Liver (tissue), 9 donors: ENCODE measurements around the gene CCDC51. TPM values are rescaled to one million over a fixed set of nuclear protein-coding genes. Genes with fewer than 3 reads are reported as not detected.

ENCODE experiments used
- DNase-seq: peaks from one replicate; pipeline ENCODE4 v3.0.0-alpha.2; 2017; ENCODE audit warnings: low spot score
- H3K27ac ChIP-seq, 2 donors: one replicate each; pipeline ENCODE4 v1.7.0; 2013; ENCODE audit warnings: inconsistent platforms in 2 of 2, low read length in 2 of 2, control low read depth in 1 of 2, low read depth in 1 of 2, mild to moderate bottlenecking in 1 of 2
- H3K27me3 ChIP-seq, 4 donors: one replicate each; pipeline versions ENCODE4 v1.6.1 to v1.7.0; 2013; ENCODE audit warnings: low read length in 3 of 4, inconsistent platforms in 1 of 4, mild to moderate bottlenecking in 1 of 4, moderate library complexity in 1 of 4; ENCODE audit not compliant: control insufficient read depth in 4 of 4, insufficient read depth in 4 of 4
- H3K36me3 ChIP-seq, 4 donors: one replicate each; pipeline versions ENCODE4 v1.6.1 to v1.7.0; 2013; ENCODE audit warnings: low read length in 3 of 4, mild to moderate bottlenecking in 3 of 4, low read depth in 1 of 4, moderate library complexity in 1 of 4; ENCODE audit not compliant: control insufficient read depth in 4 of 4, insufficient read depth in 3 of 4
- H3K4me1 ChIP-seq, 4 donors: one replicate each; pipeline versions ENCODE4 v1.6.1 to v1.7.0; 2013; ENCODE audit warnings: low read length in 3 of 4, mild to moderate bottlenecking in 3 of 4, moderate library complexity in 1 of 4; ENCODE audit not compliant: control insufficient read depth in 4 of 4, insufficient read depth in 4 of 4
- H3K4me3 ChIP-seq, 3 donors: one replicate each; pipeline versions ENCODE4 v1.6.1 to v1.7.0; 2013; ENCODE audit warnings: low read length in 3 of 3, control low read depth in 1 of 3, low read depth in 1 of 3, mild to moderate bottlenecking in 1 of 3
- H3K9ac ChIP-seq, 2 donors: one replicate each; pipeline ENCODE4 v1.7.0; 2013; ENCODE audit warnings: low read length in 2 of 2, mild to moderate bottlenecking in 2 of 2, moderate library complexity in 2 of 2, control low read depth in 1 of 2, low read depth in 1 of 2
- H3K9me3 ChIP-seq, 4 donors: one replicate each; pipeline versions ENCODE4 v1.6.1 to v1.7.0; 2013; ENCODE audit warnings: low read length in 3 of 4; ENCODE audit not compliant: control insufficient read depth in 4 of 4
- FOXA1 ChIP-seq: IDR thresholded peaks from 2 replicates; pipeline ENCODE4 v1.6.1; 2016; ENCODE audit warnings: antibody characterized with exemption
- GABPA ChIP-seq, 2 donors: IDR thresholded peaks in 1 of 2; conservative IDR thresholded peaks in 1 of 2; 2 replicates each; pipeline ENCODE4 v1.6.1; 2016; ENCODE audit warnings: antibody characterized with exemption in 2 of 2, mild to moderate bottlenecking in 1 of 2, moderate library complexity in 1 of 2
- HNF4A ChIP-seq, 2 donors: conservative IDR thresholded peaks; 2 replicates each; pipeline ENCODE4 v1.6.1; 2016; ENCODE audit warnings: antibody characterized with exemption in 2 of 2, mild to moderate bottlenecking in 2 of 2
- HNF4G ChIP-seq: IDR thresholded peaks from 2 replicates; pipeline ENCODE4 v1.6.1; 2016; ENCODE audit warnings: antibody characterized with exemption
- JUND ChIP-seq, 2 donors: IDR thresholded peaks; 2 replicates each; pipeline ENCODE4 v1.6.1; 2016; ENCODE audit warnings: antibody characterized with exemption in 2 of 2
- NR2F2 ChIP-seq: IDR thresholded peaks from 2 replicates; pipeline ENCODE4 v1.6.1; 2016; ENCODE audit warnings: antibody characterized with exemption
- RXRA ChIP-seq, 2 donors: IDR thresholded peaks; 2 replicates each; pipeline ENCODE4 v1.6.1; 2017 to 2018; ENCODE audit warnings: antibody characterized with exemption in 2 of 2, mild to moderate bottlenecking in 1 of 2
- SP1 ChIP-seq: IDR thresholded peaks from 2 replicates; pipeline ENCODE4 v1.6.1; 2018; ENCODE audit warnings: antibody characterized with exemption, mild to moderate bottlenecking
- TAF1 ChIP-seq: conservative IDR thresholded peaks from 2 replicates; pipeline ENCODE4 v1.6.1; 2016; ENCODE audit warnings: antibody characterized with exemption, mild to moderate bottlenecking
- YY1 ChIP-seq: IDR thresholded peaks from 2 replicates; pipeline ENCODE4 v1.6.1; 2016; ENCODE audit warnings: antibody characterized with exemption, mild to moderate bottlenecking
- WGBS: extraction: QIAGEN DNeasy Blood & Tissue Kit; methylation state at CpG from one replicate; pipeline ENCODE4 v1.1.7; 2013; 5-methylcytosine and 5-hydroxymethylcytosine counted together
- polyA plus RNA-seq, 2 donors: library from polyadenylated mRNA; stranded (reverse) in 1 of 2; unstranded in 1 of 2; fragments of 200-250 nt in 1 of 2; fragments of >200 nt in 1 of 2; fragmentation: Nextera tagmentation in 1 of 2; extraction: Ambion mirVana in 1 of 2; gene quantifications; one replicate each; pipeline versions ENCODE4 v1.2.1 to v1.2.3, GENCODE V29; 2013 to 2015
- total RNA-seq, 2 donors: library from RNA; depleted of rRNA; stranded (reverse); fragments of >200 nt; gene quantifications; one replicate each; pipeline ENCODE4 v1.2.3, GENCODE V29; 2014
- TF ChIP-seq, protein P1 (sequence below): IDR thresholded peaks from 2 replicates; pipeline ENCODE4 v1.6.1; 2016; ENCODE audit warnings: antibody characterized with exemption
- TF ChIP-seq, protein P2 (sequence below): fragments of 150-350 bp; IDR thresholded peaks from 2 replicates; pipeline ENCODE4 v1.5.1; 2017; ENCODE audit warnings: improper control_type of control experiment, low read depth, low read length; ENCODE audit not compliant: missing input control
- TF ChIP-seq, protein P3 (sequence below): IDR thresholded peaks from 2 replicates; pipeline ENCODE4 v1.6.1; 2016; ENCODE audit warnings: antibody characterized with exemption
- TF ChIP-seq, protein P4 (sequence below): IDR thresholded peaks from 2 replicates; pipeline ENCODE4 v1.6.1; 2016; ENCODE audit warnings: antibody characterized with exemption, mild to moderate bottlenecking
- TF ChIP-seq, protein P5 (sequence below): IDR thresholded peaks from 2 replicates; pipeline ENCODE4 v1.6.1; 2016; ENCODE audit warnings: antibody characterized with exemption
- donor health status: healthy.
- donor health status: healthy.
- donor health status: healthy.
- donor health status: healthy.
- donor health status: healthy.

The CCDC51 gene
- total and polyA plus RNA-seq, 4 donors, result 7.9 to 13.7 (median 11.0) TPM

DNA sequence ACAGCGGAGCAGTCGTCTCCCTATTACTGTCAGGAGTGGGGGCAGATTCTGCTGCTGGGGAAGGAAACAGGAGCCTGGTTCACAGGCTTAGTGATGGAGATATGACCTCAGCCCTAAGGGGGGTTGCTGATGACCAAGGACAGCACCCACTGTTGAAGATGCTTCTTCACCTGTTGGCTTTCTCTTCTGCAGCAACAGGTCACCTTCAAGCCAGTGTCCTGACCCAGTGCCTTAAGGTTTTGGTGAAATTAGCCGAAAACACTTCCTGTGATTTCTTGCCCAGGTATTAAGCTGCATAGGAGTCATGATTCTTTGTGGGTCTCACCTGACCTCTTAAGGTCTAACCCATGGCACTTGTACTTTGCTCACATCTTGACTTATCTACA lies 20.6 kb upstream of the CCDC51 start:
- peaks cover 9 to 38% (median 33%) of the 10 kb centered on the region in 4 donors for H3K36me3 ChIP-seq
- H3K27me3 ChIP-seq, result no peaks in the 10 kb centered on the region
- no peak overlapping the region for H3K9ac ChIP-seq
- no peak for DNase-seq
- no peaks in the 10 kb centered on the region for H3K9me3 ChIP-seq
- H3K4me3 ChIP-seq, result no peak overlapping the region
- H3K4me1 ChIP-seq, result peaks cover 0 to 6% (median 1%) of the 10 kb centered on the region in 4 donors
- no peak overlapping the region for H3K27ac ChIP-seq
- no peak for TF ChIP-seq SP1
- TF ChIP-seq, protein P1, sequence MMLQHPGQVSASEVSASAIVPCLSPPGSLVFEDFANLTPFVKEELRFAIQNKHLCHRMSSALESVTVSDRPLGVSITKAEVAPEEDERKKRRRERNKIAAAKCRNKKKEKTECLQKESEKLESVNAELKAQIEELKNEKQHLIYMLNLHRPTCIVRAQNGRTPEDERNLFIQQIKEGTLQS, result no peak
- no peak for TF ChIP-seq RXRA (IDR thresholded peaks at IDR 0.05)
- TF ChIP-seq, protein P2, sequence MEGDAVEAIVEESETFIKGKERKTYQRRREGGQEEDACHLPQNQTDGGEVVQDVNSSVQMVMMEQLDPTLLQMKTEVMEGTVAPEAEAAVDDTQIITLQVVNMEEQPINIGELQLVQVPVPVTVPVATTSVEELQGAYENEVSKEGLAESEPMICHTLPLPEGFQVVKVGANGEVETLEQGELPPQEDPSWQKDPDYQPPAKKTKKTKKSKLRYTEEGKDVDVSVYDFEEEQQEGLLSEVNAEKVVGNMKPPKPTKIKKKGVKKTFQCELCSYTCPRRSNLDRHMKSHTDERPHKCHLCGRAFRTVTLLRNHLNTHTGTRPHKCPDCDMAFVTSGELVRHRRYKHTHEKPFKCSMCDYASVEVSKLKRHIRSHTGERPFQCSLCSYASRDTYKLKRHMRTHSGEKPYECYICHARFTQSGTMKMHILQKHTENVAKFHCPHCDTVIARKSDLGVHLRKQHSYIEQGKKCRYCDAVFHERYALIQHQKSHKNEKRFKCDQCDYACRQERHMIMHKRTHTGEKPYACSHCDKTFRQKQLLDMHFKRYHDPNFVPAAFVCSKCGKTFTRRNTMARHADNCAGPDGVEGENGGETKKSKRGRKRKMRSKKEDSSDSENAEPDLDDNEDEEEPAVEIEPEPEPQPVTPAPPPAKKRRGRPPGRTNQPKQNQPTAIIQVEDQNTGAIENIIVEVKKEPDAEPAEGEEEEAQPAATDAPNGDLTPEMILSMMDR, result no peak
- no peak for TF ChIP-seq TAF1
- no peak for TF ChIP-seq GABPA (IDR thresholded peaks at IDR 0.05 in 1 of 2, conservative IDR thresholded peaks at IDR 0.05 in 1 of 2)
- TF ChIP-seq YY1, result no peak
- TF ChIP-seq, protein P3, sequence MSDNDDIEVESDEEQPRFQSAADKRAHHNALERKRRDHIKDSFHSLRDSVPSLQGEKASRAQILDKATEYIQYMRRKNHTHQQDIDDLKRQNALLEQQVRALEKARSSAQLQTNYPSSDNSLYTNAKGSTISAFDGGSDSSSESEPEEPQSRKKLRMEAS, result no peak
- TF ChIP-seq, protein P4, sequence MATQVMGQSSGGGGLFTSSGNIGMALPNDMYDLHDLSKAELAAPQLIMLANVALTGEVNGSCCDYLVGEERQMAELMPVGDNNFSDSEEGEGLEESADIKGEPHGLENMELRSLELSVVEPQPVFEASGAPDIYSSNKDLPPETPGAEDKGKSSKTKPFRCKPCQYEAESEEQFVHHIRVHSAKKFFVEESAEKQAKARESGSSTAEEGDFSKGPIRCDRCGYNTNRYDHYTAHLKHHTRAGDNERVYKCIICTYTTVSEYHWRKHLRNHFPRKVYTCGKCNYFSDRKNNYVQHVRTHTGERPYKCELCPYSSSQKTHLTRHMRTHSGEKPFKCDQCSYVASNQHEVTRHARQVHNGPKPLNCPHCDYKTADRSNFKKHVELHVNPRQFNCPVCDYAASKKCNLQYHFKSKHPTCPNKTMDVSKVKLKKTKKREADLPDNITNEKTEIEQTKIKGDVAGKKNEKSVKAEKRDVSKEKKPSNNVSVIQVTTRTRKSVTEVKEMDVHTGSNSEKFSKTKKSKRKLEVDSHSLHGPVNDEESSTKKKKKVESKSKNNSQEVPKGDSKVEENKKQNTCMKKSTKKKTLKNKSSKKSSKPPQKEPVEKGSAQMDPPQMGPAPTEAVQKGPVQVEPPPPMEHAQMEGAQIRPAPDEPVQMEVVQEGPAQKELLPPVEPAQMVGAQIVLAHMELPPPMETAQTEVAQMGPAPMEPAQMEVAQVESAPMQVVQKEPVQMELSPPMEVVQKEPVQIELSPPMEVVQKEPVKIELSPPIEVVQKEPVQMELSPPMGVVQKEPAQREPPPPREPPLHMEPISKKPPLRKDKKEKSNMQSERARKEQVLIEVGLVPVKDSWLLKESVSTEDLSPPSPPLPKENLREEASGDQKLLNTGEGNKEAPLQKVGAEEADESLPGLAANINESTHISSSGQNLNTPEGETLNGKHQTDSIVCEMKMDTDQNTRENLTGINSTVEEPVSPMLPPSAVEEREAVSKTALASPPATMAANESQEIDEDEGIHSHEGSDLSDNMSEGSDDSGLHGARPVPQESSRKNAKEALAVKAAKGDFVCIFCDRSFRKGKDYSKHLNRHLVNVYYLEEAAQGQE, result no peak
- TF ChIP-seq JUND (IDR thresholded peaks at IDR 0.05), result no peak
- no peak for TF ChIP-seq HNF4G
- TF ChIP-seq, protein P5, sequence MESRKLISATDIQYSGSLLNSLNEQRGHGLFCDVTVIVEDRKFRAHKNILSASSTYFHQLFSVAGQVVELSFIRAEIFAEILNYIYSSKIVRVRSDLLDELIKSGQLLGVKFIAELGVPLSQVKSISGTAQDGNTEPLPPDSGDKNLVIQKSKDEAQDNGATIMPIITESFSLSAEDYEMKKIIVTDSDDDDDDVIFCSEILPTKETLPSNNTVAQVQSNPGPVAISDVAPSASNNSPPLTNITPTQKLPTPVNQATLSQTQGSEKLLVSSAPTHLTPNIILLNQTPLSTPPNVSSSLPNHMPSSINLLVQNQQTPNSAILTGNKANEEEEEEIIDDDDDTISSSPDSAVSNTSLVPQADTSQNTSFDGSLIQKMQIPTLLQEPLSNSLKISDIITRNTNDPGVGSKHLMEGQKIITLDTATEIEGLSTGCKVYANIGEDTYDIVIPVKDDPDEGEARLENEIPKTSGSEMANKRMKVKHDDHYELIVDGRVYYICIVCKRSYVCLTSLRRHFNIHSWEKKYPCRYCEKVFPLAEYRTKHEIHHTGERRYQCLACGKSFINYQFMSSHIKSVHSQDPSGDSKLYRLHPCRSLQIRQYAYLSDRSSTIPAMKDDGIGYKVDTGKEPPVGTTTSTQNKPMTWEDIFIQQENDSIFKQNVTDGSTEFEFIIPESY, result no peak
- TF ChIP-seq HNF4A (conservative IDR thresholded peaks at IDR 0.05), result no peak
- TF ChIP-seq NR2F2, result no peak
- WGBS, result 96% methylated on average over 3 of the region's 3 CpGs

DNA sequence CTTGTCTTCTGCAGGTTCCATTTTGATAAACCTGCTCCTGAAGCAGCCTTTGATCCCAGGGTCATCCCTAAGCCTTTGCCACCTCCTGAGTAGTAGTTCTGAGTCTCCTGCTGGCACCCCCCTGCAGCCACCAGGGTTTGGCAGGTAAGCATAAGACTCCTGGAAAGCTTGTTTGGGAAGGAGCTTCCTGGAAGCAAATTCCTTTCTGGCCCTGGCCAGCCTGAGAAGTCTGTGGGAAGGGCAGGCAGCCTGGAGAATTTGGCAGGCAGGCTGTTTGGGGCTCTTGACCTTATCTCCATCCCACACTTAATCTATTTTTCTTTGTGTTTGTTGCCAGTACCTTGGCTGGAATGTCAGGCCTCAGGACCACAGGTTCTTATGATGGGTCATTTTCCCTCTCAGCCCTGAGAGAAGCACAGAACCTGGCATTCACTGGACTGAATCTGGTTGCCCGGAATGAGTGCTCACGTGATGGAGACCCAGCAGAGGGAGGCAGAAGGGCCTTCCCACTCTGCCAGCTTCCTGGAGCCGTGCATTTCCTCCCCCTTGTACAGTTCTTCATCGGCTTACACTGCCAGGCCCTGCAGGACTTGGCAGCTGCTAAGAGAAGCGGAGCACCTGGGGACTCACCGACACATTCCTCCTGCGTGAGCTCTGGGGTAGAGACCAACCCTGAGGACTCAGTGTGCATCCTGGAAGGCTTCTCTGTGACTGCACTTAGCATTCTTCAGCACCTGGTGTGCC lies 20.0 kb upstream of the CCDC51 start:
- peaks cover 0 to under 1% (median 0%) of the 10 kb centered on the region in 4 donors for H3K4me1 ChIP-seq
- 94% methylated on average over 7 of the region's 7 CpGs for WGBS
- TF ChIP-seq FOXA1, result no peak
- no peak overlapping the region for H3K27ac ChIP-seq
- DNase-seq, result no peak
- H3K9ac ChIP-seq, result no peak overlapping the region
- H3K27me3 ChIP-seq, result no peaks in the 10 kb centered on the region
- H3K4me3 ChIP-seq, result no peak overlapping the region
- H3K36me3 ChIP-seq, result peaks cover 9 to 41% (median 35%) of the 10 kb centered on the region in 4 donors
- H3K9me3 ChIP-seq, result no peaks in the 10 kb centered on the region
